ENCODE data around the gene CD38.

CD38 gene

DNA sequence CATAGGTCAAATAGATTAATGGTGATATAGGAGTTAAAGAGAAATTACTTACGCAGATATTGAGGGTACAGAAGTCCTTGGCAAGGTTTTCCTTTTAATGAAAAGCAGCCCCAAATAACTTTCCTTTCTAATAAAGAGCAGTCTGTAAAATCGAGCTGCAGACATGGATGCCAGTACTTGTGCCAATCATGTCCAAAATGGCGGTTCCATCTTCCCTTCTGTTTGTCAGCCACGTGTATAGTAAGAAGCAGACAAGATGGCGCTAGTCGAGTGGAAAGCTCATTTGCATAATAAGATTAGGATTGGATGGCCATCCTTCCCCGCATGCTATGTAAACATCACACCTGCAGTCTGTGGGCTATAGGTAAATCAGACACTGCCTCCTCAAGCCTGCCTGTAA lies 92.0 kb downstream of the CD38 start:
- no peak overlapping the region for H3K27ac ChIP-seq
- DNase-seq (ENCODE audit: low spot score) = no peak
- POLR2A ChIA-PET (ENCODE audit: low non-redundant PET) = no interaction called here
- CTCF ChIA-PET = interaction anchor here (0.6 to 1.0 kb wide), 4 partner anchors 14 to 86 kb away, joined by 3 to 7 read pairs (median 4); no protein-coding TSS in a partner anchor
- TF ChIP-seq, protein P1, sequence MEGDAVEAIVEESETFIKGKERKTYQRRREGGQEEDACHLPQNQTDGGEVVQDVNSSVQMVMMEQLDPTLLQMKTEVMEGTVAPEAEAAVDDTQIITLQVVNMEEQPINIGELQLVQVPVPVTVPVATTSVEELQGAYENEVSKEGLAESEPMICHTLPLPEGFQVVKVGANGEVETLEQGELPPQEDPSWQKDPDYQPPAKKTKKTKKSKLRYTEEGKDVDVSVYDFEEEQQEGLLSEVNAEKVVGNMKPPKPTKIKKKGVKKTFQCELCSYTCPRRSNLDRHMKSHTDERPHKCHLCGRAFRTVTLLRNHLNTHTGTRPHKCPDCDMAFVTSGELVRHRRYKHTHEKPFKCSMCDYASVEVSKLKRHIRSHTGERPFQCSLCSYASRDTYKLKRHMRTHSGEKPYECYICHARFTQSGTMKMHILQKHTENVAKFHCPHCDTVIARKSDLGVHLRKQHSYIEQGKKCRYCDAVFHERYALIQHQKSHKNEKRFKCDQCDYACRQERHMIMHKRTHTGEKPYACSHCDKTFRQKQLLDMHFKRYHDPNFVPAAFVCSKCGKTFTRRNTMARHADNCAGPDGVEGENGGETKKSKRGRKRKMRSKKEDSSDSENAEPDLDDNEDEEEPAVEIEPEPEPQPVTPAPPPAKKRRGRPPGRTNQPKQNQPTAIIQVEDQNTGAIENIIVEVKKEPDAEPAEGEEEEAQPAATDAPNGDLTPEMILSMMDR (conservative IDR thresholded peaks at IDR 0.05; ENCODE audit: low read depth) = no peak

DNA sequence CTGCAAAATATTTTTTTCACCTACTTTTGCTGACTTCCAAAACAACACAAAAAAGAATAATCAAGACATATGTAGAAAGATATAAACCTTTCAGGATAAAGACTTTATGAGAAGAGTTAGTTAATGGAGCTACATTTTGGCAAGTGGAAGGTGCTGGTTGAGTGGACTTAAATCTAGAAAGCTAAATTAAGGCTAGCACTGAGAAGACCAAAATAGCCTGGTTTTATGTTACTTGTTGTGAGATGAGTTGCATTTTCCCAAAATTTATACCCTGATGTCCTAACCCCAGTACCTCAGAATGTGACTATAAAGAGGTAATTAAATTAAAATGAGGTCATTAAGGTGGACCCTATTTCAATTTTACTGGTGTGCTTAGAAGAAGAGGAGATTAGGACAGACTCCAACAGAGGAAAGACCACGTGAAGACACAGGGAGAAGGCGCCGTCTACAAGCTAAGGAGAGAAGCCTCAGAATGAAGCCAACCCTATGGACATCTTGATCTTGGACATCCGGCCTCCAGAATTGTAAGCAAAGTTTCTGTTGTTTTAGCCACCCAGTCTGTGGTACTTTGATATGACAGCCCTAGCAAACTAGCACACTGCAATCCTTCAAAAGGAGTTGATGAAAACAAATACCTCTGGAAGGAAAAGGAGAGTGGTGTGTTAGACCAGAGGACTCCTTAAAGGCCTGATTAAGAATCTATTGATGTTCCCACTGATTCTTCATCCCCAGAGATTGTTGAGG lies 93.0 kb downstream of the CD38 start:
- ChIA-PET CTCF (interaction anchor here (1.0 kb wide), 1 partner anchor 15 kb away, joined by 7 read pairs; no protein-coding TSS in a partner anchor), POLR2A (ENCODE audit: low non-redundant PET) (no interaction called here)
- TF ChIP-seq, protein P1 (conservative IDR thresholded peaks at IDR 0.05; ENCODE audit: low read depth) = no peak

DNA sequence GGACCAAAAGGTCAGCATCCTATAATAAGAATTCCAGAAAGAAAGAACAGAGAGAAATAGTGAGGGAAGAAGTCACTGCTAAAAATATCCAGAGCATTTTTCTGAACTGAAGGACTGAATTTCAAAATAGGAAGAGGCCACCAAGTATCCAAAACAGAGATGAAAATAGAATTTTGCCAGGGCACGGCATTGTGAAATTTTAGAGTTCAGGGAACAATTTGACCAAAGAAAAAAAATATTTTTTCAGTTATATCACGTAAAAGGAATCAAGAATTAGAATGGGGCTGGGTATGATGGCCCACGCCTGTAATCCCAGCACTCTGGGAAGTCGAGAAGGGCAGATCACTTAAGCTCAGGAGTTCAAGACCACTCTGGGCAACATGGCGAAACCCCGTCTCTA lies 95.0 kb downstream of the CD38 start:
- POLR2A ChIA-PET (ENCODE audit: low non-redundant PET) = no interaction called here
- DNase-seq (ENCODE audit: low spot score) = no peak
- CTCF ChIA-PET = no interaction called here
- no peak overlapping the region for H3K27ac ChIP-seq
- TF ChIP-seq, protein P1 (conservative IDR thresholded peaks at IDR 0.05; ENCODE audit: low read depth) = no peak

More for the DNA sequence above, 93.0 kb downstream of the CD38 start:
- no peak overlapping the region for H3K27ac ChIP-seq
- DNase-seq (ENCODE audit: low spot score) = no peak

DNA sequence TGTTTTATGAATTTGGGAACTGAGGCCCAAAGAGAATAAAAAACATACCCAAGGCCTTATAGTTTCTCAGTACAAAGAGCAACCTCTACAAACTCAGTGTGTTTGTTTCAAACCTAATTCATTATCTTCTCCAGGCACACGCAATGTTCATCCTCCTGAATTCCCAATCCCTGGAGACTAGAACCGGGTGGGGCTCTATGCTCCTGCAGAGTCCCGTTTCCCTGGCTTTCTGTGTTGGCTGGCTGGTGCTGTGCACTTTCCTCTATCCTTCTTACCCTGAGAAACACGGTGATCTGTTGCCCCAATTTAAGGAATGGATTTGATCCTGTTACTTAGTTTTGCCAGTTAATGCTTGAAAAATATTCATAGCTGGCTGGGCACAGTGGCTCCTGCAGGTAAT lies 96.5 kb downstream of the CD38 start:
- TF ChIP-seq, protein P1 (conservative IDR thresholded peaks at IDR 0.05; ENCODE audit: low read depth) = no peak
- ChIA-PET CTCF (interaction anchor here (1.7 kb wide), 1 partner anchor 69 kb away, joined by 5 read pairs; no protein-coding TSS in a partner anchor), POLR2A (ENCODE audit: low non-redundant PET) (no interaction called here)
- no peak for DNase-seq (ENCODE audit: low spot score)
- H3K27ac ChIP-seq = no peak overlapping the region

DNA sequence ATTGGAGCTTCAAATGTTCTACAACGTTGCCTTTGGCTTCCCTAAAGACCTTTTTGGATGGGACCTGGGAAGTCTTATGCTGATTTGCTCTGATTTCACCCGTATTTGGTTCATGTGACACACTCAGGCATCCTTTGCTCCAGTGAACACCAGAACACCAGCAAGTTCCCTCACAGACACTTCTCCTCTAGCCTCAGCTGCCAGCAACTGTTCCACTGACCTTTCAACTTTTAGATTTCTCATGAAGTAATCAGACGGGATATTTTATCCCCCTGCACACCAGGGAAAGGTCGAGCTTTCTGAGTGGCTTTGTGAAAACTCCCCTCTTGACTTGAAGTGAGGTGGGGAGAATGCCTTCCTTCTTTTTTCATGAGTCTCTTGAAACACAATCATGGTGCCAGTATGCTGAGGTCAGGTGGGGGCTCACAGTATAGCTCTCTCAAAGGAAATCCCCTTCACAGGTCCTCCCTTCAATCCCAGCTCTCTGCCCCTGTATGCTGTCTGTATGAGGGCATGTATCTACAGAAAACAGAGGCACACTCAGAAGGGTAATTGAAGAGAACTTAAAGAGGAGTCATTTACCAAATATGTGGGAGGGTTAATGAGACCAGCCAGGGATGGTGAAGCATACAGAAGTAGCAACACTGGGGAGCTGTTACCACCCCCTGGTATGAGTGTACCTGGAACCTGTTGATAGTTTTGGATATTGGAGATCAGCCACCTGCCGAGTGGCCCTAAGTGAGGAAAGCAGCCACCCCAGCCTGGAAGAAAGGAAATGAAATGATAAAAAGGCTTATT lies 97.7 kb downstream of the CD38 start:
- CTCF ChIA-PET = interaction anchor here (0.7 to 1.7 kb wide), 2 partner anchors 70 to 81 kb away, joined by 4 to 5 read pairs; no protein-coding TSS in a partner anchor
- POLR2A ChIA-PET (ENCODE audit: low non-redundant PET) = no interaction called here
- TF ChIP-seq, protein P1 (conservative IDR thresholded peaks at IDR 0.05; ENCODE audit: low read depth) = no peak
- H3K27ac ChIP-seq = no peak overlapping the region
- DNase-seq (ENCODE audit: low spot score) = no peak

DNA sequence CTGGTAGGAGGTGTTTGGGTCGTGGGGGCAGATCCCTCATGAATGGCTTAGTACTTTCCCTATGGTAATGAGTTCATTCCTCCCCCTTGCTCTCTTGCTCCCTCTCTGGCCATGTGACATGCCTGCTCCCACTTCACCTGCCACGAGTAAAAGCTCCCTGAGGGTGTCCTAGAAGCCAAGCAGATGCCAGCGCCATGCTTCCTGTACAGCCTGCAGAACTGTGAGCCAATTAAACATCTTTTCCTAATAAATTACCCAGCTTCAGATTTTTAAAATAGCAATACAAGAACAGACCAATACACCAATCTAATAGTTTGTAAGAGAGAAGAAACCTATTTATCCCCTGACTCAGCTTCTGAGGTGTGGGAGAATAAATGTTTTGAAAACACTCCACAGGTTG lies 99.9 kb downstream of the CD38 start:
- TF ChIP-seq, protein P1 (conservative IDR thresholded peaks at IDR 0.05; ENCODE audit: low read depth) = no peak
- POLR2A ChIA-PET (ENCODE audit: low non-redundant PET) = no interaction called here
- CTCF ChIA-PET = interaction anchor here (1.6 kb wide), 1 partner anchor 78 kb away, joined by 6 read pairs; no protein-coding TSS in a partner anchor

More for the DNA sequence above, 99.9 kb downstream of the CD38 start:
- DNase-seq (ENCODE audit: low spot score) = no peak
- H3K27ac ChIP-seq = no peak overlapping the region
